Smooth muscle cell (in vitro differentiated cells): ENCODE results near the gene RASAL1. TPM values are rescaled to one million over a fixed set of nuclear protein-coding genes. Genes with fewer than 3 reads are reported as not detected.

Experiments used
- DNase-seq: peaks from one replicate; lab custom pipeline; 2025; ENCODE audit not compliant: unreplicated experiment; lab: John Stamatoyannopoulos, UW
- H2AFZ ChIP-seq: fragments of 200-600 bp; sonication (generic); 2 replicates; pipeline ENCODE4 v1.6.0; 2016; ENCODE audit warnings: antibody characterized with exemption, low read depth, mild to moderate bottlenecking
- H3F3A ChIP-seq: fragments of 200-600 bp; sonication (generic); 2 replicates; pipeline ENCODE4 v1.6.0; 2017; ENCODE audit warnings: antibody characterized with exemption, low read depth
- H3K27ac ChIP-seq: fragments of 200-600 bp; sonication (generic); 2 replicates; pipeline ENCODE4 v1.5.1; 2016; ENCODE audit warnings: low read depth, mild to moderate bottlenecking
- H3K27me3 ChIP-seq: fragments of 200-600 bp; sonication (generic); 2 replicates; pipeline ENCODE4 v1.6.1; 2016; ENCODE audit warnings: low read depth, mild to moderate bottlenecking
- H3K36me3 ChIP-seq: fragments of 200-600 bp; sonication (generic); 2 replicates; pipeline ENCODE4 v1.5.1; 2016; ENCODE audit warnings: low read depth
- H3K4me1 ChIP-seq: fragments of 200-600 bp; sonication (generic); 2 replicates; pipeline ENCODE4 v1.5.1; 2016; ENCODE audit warnings: low read depth
- H3K4me2 ChIP-seq: fragments of 200-600 bp; sonication (generic); 2 replicates; pipeline ENCODE4 v1.6.0; 2016; ENCODE audit warnings: mild to moderate bottlenecking
- H3K4me3 ChIP-seq: fragments of 200-600 bp; sonication (generic); 2 replicates; pipeline ENCODE4 v1.5.1; 2016; ENCODE audit warnings: mild to moderate bottlenecking
- H3K79me2 ChIP-seq: fragments of 200-600 bp; sonication (generic); 2 replicates; pipeline ENCODE4 v1.6.0; 2016; ENCODE audit warnings: low read depth, mild to moderate bottlenecking
- H3K9ac ChIP-seq: fragments of 200-600 bp; sonication (generic); 2 replicates; pipeline ENCODE4 v1.6.0; 2016; ENCODE audit warnings: low read depth
- H3K9me3 ChIP-seq: fragments of 200-600 bp; sonication (generic); replicated peaks from 2 replicates; pipeline ENCODE4 v1.5.1; 2016; ENCODE audit warnings: low read depth
- H4K20me1 ChIP-seq: fragments of 200-600 bp; sonication (generic); 2 replicates; pipeline ENCODE4 v1.6.0; 2016; ENCODE audit warnings: low read depth
- CTCF ChIP-seq: fragments of 200-600 bp; sonication (generic); IDR thresholded peaks from 2 replicates; pipeline ENCODE4 v1.5.1; 2017; ENCODE audit warnings: borderline replicate concordance, mild to moderate bottlenecking, antibody characterized with exemption; ENCODE audit not compliant: insufficient read depth, poor library complexity, severe bottlenecking
- WGBS: methylation state at CpG from one replicate; pipeline ENCODE4 v1.1.7; 2016; ENCODE audit warnings: low lambda C conversion rate; 5-methylcytosine and 5-hydroxymethylcytosine counted together
- polyA plus RNA-seq: library from polyadenylated mRNA; unstranded; fragments of >200 nt; fragmentation: Nextera tagmentation; extraction: Ambion mirVana; gene quantifications from 2 replicates; pipeline ENCODE4 v1.2.1, GENCODE V29; 2016
- total RNA-seq: library from RNA; depleted of rRNA; stranded (reverse); fragments of >200 nt; gene quantifications from 2 replicates; pipeline ENCODE4 v1.2.3, GENCODE V29; 2014

The RASAL1 gene
- total and polyA plus RNA-seq, 2 experiments from 2014 or later, result not detected

DNA sequence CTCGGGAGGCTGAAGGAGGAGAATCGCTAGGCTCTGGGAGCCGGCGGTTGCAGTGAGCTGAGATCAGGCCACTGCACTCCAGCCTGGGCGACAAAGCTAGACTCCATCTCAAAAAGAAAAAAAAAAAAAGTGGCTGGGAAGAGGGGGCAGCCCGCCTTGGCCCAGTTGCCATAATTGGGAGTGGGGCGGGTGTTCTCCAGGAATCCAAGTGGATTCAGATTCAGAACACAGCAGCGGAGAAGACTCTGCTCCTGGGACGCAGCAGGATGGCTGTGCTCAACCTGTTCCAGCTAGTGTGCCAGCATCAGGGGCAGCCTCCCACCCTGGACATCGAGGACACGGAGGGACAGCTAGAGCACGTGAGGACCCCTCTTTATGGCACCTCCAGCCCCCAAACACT, 19.5 kb upstream of the RASAL1 start:
- Histone ChIP-seq H3K36me3 (no peaks in the 10 kb centered on the region), H3K4me3 (no peak overlapping the region), H4K20me1 (no peaks in the 10 kb centered on the region), H3K9ac (no peak overlapping the region), H3K4me2 (no peak overlapping the region), H3K79me2 (no peaks in the 10 kb centered on the region), H3F3A (no peaks in the 10 kb centered on the region), H3K27me3 (peaks cover 56% of the 10 kb centered on the region), H2AFZ (no peak overlapping the region), H3K27ac (no peak overlapping the region), H3K9me3 (no peaks in the 10 kb centered on the region), H3K4me1 (peaks cover 7% of the 10 kb centered on the region)
- no peak for TF ChIP-seq CTCF
- no peak for DNase-seq
- 75% methylated on average over 11 of the region's 12 CpGs for WGBS

- no peak for DNase-seq
- 7% methylated on average over 49 of the region's 51 CpGs for WGBS
- H3K27me3 ChIP-seq, result peaks cover 56% of the 10 kb centered on the region
- no peak overlapping the region for H3K9ac ChIP-seq
- H3K79me2 ChIP-seq, result no peaks in the 10 kb centered on the region
- H3K4me3 ChIP-seq, result no peak overlapping the region
- TF ChIP-seq CTCF, result no peak
- H3K9me3 ChIP-seq, result no peaks in the 10 kb centered on the region
- no peaks in the 10 kb centered on the region for H3K36me3 ChIP-seq
- no peaks in the 10 kb centered on the region for H4K20me1 ChIP-seq
- H3K27ac ChIP-seq, result no peak overlapping the region
- H3K4me2 ChIP-seq, result peak overlapping the region; percentile 51
- no peaks in the 10 kb centered on the region for H3F3A ChIP-seq
- peaks cover 11% of the 10 kb centered on the region for H3K4me1 ChIP-seq
- H2AFZ ChIP-seq, result no peak overlapping the region
Observed at GRCh38 chr12:113154351-113154973, 18.9 kb upstream of the RASAL1 start.

DNA sequence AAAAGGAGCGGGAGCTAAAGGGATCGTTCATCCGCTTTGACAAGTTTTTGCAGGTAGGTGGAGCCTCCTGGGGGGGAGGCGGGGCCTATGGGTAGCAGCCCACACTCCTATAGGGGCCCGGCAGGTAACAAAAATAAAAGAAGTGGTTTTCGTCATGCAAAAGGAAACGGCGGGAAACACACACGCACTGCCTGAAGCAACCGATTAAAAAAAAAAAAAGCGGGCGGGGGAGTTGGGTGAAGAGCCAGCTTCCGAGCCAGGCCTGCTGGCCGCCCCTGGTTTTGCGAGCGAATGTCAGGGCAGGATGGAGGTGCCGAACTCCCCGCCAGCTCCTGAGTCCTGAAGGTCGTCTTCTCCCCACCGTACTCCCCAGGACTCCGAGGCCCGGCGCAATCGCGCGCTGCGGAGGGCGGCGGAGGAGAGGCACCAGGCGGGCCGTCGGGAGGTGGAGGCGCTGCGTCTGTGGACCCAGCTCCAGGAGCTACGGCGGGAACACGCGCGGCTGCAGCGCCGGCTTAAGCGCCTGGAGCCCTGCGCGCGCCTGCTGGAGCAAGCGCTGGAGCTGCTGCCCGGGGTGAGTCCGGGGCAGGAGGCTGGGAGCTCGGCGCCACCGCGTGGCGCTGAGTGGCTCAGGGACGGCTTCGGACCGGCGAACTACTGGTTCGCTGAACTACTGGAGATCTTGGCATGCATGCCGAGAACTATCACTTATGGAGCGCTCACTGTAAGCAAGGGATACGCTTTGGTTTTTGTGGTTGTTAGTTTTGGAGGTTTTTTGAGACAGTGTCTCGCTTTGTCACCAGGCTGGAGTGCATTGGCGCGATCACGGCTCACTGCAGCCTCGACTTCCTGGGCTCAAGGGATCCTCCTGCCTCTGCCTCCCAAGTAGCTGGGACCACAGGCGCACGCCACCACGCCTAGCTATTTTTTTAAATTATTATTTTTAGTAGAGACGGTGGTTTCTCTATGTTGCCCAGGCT, 17.6 kb upstream of the RASAL1 start:
- TF ChIP-seq CTCF, result peak; percentile 21
- Histone ChIP-seq H3K79me2 (no peaks in the 10 kb centered on the region), H3K27ac (no peak overlapping the region), H4K20me1 (no peaks in the 10 kb centered on the region), H3K9ac (no peak overlapping the region), H3F3A (no peaks in the 10 kb centered on the region), H3K36me3 (no peaks in the 10 kb centered on the region), H3K4me1 (peaks cover 11% of the 10 kb centered on the region), H3K4me3 (peak overlapping the region; percentile 45), H3K27me3 (peaks cover 56% of the 10 kb centered on the region), H2AFZ (no peak overlapping the region), H3K4me2 (peak overlapping the region; percentile 93), H3K9me3 (no peaks in the 10 kb centered on the region)
- DNase-seq, result peak; percentile 12
- 11% methylated on average over 70 of the region's 70 CpGs for WGBS
